ENCODE results near the gene HTR7.
"Not testable (repeated sequence)": the region's sequence is repeated elsewhere in the genome, so short reads cannot be mapped to it uniquely, and the experiment has no call there.

The HTR7 gene

DNA sequence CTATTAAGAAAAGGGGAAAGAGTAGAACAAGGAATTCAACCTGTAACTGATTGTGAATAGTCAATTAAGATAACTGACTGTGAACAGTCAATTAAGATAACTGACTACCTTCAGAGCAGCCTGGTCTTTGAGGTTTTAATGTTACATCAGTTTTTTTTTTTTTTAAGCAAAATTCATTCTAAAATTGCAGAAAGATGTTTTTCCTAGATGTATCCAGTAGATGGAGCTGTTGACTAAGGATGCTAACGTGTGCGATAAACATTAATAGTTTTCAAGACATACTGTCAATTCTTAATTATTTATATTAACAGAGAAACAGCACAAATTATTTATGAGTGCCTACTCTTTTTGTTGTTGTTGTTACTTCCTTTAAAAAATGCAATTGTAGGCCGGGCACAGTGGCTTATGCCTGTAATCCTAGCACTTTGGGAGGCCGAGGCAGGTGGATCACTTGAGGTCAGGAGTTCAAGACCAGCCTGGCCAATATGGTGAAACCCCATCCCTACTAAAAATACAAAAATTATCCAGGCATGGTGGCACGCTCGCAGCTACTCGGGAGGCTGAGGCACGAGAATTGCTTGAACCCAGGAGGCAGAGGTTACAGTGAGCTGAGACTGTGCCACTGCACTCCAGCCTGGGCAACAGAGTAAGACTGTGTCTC, 22.4 kb upstream of the HTR7 start:
- not testable (repeated sequence) for H3K9me3 ChIP-seq (replicated peaks; ENCODE audit: low read length); H3K27me3 ChIP-seq (ENCODE audit: control insufficient read depth, insufficient read depth, low read length); H3K4me3 ChIP-seq (ENCODE audit: low read length); H3K9ac ChIP-seq (ENCODE audit: low read depth, low read length); H3K4me2 ChIP-seq (ENCODE audit: low read length)
- H3K4me1 ChIP-seq (ENCODE audit: control insufficient read depth, insufficient read depth, low read length): peaks cover 15% of the 10 kb centered on the region
- H3K36me3 ChIP-seq (ENCODE audit: insufficient read depth, low read length): peaks cover 31% of the 10 kb centered on the region

- H3K4me3 ChIP-seq (ENCODE audit: low read length): no peak overlapping the region
- H3K9ac ChIP-seq (ENCODE audit: low read depth, low read length): no peak overlapping the region
- H3K4me2 ChIP-seq (ENCODE audit: low read length): no peak overlapping the region
- H3K36me3 ChIP-seq (ENCODE audit: insufficient read depth, low read length): peaks cover 31% of the 10 kb centered on the region
- peaks cover 4% of the 10 kb centered on the region for H3K4me1 ChIP-seq (ENCODE audit: control insufficient read depth, insufficient read depth, low read length)
- no peaks in the 10 kb centered on the region for H3K9me3 ChIP-seq (replicated peaks; ENCODE audit: low read length)
- H3K27me3 ChIP-seq (ENCODE audit: control insufficient read depth, insufficient read depth, low read length): no peaks in the 10 kb centered on the region
Measured at GRCh38 chr10:90879062-90879461, 21.2 kb upstream of the HTR7 start.

GRCh38 chr10:90872648-90873020, 14.8 kb upstream of the HTR7 start:
- H3K27me3 ChIP-seq (ENCODE audit: control insufficient read depth, insufficient read depth, low read length): peaks cover 2% of the 10 kb centered on the region
- peaks cover 6% of the 10 kb centered on the region for H3K4me1 ChIP-seq (ENCODE audit: control insufficient read depth, insufficient read depth, low read length)
- H3K4me3 ChIP-seq (ENCODE audit: low read length): peak overlapping the region; percentile 91
- H3K9ac ChIP-seq (ENCODE audit: low read depth, low read length): peak overlapping the region; percentile 87
- H3K36me3 ChIP-seq (ENCODE audit: insufficient read depth, low read length): peaks cover 14% of the 10 kb centered on the region
- H3K9me3 ChIP-seq (replicated peaks; ENCODE audit: low read length): no peaks in the 10 kb centered on the region
- H3K4me2 ChIP-seq (ENCODE audit: low read length): peak overlapping the region; percentile 95

DNA sequence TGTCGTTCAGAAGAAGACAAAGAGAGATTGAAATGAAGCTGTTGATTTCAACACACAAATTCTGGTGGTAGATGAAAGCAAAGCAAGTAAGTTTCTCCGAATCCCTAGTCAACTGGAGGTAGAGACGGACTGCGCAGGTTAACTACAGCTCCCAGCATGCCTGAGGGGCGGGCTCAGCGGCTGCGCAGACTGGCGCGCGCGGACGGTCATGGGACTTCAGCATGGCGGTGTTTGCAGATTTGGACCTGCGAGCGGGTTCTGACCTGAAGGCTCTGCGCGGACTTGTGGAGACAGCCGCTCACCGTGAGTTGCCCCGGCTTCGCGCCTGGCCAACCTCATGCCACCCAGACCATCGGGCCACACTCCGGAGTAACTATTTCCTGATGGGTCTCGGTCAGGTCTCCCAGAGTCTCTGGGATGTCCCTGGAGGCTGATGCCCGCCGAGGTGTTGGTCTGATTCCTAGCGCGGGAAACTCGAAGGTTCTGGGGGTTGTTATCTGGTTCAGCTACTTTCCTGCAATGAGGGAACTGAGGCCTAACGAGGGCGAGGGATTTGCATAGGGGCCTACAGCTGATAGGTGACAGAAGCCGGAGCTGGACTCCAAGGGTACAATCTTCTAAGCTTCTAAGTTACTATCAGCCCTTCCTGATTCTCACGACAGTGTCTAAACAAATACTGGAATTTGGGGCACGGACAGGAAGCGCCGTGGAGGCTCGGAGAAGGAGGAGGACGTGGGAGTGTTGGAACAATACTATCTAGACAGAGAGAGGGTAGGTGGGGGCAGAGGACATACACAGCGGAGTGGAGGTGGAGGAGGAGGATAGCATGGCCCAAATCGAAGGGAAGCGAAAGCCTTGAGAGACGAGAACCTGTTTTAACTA, 14.2 kb upstream of the HTR7 start, which contains the start of gene RPP30:
RPP30 (plus strand) TSS at position 209 of the 882 bp plus-strand sequence; CDS start at position 222, 13 bp downstream.
- Histone ChIP-seq H3K9me3 (replicated peaks; ENCODE audit: low read length) (no peaks in the 10 kb centered on the region), H3K36me3 (ENCODE audit: insufficient read depth, low read length) (peaks cover 14% of the 10 kb centered on the region), H3K4me3 (ENCODE audit: low read length) (peak within 1 kb of the TSS; percentile 91), H3K4me1 (ENCODE audit: control insufficient read depth, insufficient read depth, low read length) (peaks cover 6% of the 10 kb centered on the region), H3K9ac (ENCODE audit: low read depth, low read length) (peak within 1 kb of the TSS; percentile 87), H3K4me2 (ENCODE audit: low read length) (peak within 1 kb of the TSS; percentile 95), H3K27me3 (ENCODE audit: control insufficient read depth, insufficient read depth, low read length) (peaks cover 9% of the 10 kb centered on the region)

DNA sequence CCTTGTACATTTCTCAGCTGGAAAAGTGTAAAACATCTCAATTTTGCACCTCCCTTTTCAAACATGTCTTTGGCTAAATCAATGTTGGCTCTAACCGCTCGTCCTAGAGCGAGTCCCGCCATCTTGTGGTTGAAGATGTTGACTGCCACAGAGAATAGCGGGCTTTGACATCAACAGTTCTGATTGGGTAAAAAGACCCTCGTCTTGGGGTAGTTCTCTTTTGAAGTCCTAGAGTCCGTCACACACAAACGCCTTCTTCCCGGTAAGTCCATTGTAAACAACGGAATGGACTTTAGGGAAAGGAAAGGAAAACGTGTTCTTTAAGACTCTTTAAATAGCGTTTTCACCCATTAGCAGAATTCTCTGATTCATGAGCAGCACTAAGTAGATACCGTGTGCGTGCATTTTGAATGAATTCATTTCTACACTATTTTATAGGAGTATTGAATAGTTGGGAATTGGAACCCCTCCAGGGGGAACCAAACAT, 13.5 kb upstream of the HTR7 start:
- Histone ChIP-seq H3K4me3 (ENCODE audit: low read length) (peak overlapping the region; percentile 91), H3K9ac (ENCODE audit: low read depth, low read length) (peak overlapping the region; percentile 87), H3K36me3 (ENCODE audit: insufficient read depth, low read length) (peaks cover 9% of the 10 kb centered on the region), H3K9me3 (replicated peaks; ENCODE audit: low read length) (no peaks in the 10 kb centered on the region), H3K4me1 (ENCODE audit: control insufficient read depth, insufficient read depth, low read length) (peaks cover 6% of the 10 kb centered on the region), H3K27me3 (ENCODE audit: control insufficient read depth, insufficient read depth, low read length) (peaks cover 16% of the 10 kb centered on the region), H3K4me2 (ENCODE audit: low read length) (peak overlapping the region; percentile 95)

DNA sequence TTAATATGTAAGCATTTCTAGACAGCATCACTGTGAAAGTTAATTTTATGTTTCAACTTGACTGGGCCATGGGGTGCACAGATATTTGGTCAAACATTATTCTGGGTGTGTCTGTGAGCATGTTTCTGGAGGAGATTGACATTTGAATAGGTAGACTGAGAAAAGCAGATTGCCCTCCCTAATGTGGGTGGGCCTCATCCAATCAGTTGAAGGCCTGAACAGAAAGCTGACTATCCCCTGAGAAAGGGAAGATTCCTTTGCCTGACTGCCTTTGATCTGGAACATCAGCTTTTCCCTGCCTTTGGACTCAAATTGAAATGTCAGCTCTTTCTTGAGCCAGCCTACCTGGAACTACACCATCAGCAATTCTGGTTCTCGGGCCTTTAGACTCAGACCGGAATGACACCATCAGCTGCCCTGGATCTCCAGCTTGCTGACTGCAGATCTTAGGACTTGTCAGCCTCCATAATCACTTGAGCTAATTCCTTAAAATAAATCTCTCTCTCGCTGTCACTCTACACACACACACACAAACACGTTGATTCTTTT, 8.3 kb upstream of the HTR7 start:
- H3K27me3 ChIP-seq (ENCODE audit: control insufficient read depth, insufficient read depth, low read length): peaks cover 24% of the 10 kb centered on the region
- H3K36me3 ChIP-seq (ENCODE audit: insufficient read depth, low read length): no peaks in the 10 kb centered on the region
- H3K4me1 ChIP-seq (ENCODE audit: control insufficient read depth, insufficient read depth, low read length): no peaks in the 10 kb centered on the region

DNA sequence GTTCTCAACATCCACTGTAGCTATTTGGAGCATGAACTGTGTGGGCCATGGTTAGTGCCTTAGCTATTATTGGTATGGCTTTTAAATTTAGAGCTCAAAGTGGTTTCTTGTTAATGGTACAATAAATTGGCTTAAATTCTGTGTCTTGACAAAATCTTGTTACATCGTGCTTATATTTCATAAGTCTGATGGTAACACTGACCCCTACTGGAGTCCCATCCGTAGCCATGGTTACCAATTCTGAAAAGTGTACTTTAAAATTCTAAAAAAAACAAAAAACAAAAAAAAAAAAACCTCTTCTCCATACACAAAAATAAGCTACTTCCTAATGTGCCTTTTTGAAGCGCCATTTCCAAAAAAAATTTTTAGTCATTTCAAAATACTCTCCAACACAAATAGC, 7.6 kb upstream of the HTR7 start:
- Histone ChIP-seq H3K9ac (ENCODE audit: low read depth, low read length) (no peak overlapping the region), H3K36me3 (ENCODE audit: insufficient read depth, low read length) (no peaks in the 10 kb centered on the region), H3K27me3 (ENCODE audit: control insufficient read depth, insufficient read depth, low read length) (peaks cover 24% of the 10 kb centered on the region)

More for the DNA sequence above, 8.3 kb upstream of the HTR7 start:
- no peaks in the 10 kb centered on the region for H3K9me3 ChIP-seq (replicated peaks; ENCODE audit: low read length)
- H3K9ac ChIP-seq (ENCODE audit: low read depth, low read length): no peak overlapping the region
- no peak overlapping the region for H3K4me2 ChIP-seq (ENCODE audit: low read length)
- no peak overlapping the region for H3K4me3 ChIP-seq (ENCODE audit: low read length)

DNA sequence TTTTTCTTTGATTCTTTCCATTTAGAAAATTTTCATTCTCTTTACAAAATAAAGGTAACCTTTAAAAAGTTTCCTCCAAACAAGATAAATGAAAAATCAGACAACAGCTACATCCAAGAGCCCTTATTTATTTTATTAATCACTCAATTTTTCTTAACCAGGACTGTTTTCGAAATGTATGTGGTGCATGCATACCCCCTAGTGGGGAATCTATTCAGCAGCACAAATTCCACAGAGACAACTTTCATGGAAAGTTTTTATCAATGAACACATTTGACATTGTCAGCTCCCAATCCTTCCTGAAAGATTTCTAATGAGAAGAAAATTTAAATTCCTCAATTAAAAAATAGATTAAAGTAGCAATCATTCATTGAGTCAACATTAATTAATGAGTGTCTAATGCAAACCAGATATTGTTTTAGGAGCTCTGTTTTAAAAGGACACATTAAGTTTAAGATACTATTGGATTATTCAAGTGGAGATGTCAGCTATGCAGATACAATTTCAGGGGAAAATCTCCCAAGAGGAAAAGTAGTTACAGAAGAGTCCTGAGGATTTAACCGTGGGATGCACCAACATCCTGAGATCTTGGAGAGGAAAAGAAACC, 5.2 kb upstream of the HTR7 start:
- Histone ChIP-seq H3K9me3 (replicated peaks; ENCODE audit: low read length) (no peaks in the 10 kb centered on the region), H3K4me3 (ENCODE audit: low read length) (no peak overlapping the region), H3K9ac (ENCODE audit: low read depth, low read length) (no peak overlapping the region), H3K27me3 (ENCODE audit: control insufficient read depth, insufficient read depth, low read length) (peaks cover 24% of the 10 kb centered on the region), H3K4me1 (ENCODE audit: control insufficient read depth, insufficient read depth, low read length) (peaks cover 23% of the 10 kb centered on the region), H3K4me2 (ENCODE audit: low read length) (no peak overlapping the region), H3K36me3 (ENCODE audit: insufficient read depth, low read length) (no peaks in the 10 kb centered on the region)

More for the DNA sequence above, 7.6 kb upstream of the HTR7 start:
- Histone ChIP-seq H3K9me3 (replicated peaks; ENCODE audit: low read length) (no peaks in the 10 kb centered on the region), H3K4me2 (ENCODE audit: low read length) (no peak overlapping the region), H3K4me1 (ENCODE audit: control insufficient read depth, insufficient read depth, low read length) (no peaks in the 10 kb centered on the region), H3K4me3 (ENCODE audit: low read length) (no peak overlapping the region)

GRCh38 chr10:90860790-90861189, 3.0 kb upstream of the HTR7 start:
- H3K4me3 ChIP-seq (ENCODE audit: low read length): no peak overlapping the region
- no peaks in the 10 kb centered on the region for H3K36me3 ChIP-seq (ENCODE audit: insufficient read depth, low read length)
- H3K4me1 ChIP-seq (ENCODE audit: control insufficient read depth, insufficient read depth, low read length): peaks cover 26% of the 10 kb centered on the region
- peaks cover 6% of the 10 kb centered on the region for H3K27me3 ChIP-seq (ENCODE audit: control insufficient read depth, insufficient read depth, low read length)
- no peaks in the 10 kb centered on the region for H3K9me3 ChIP-seq (replicated peaks; ENCODE audit: low read length)
- no peak overlapping the region for H3K4me2 ChIP-seq (ENCODE audit: low read length)
- H3K9ac ChIP-seq (ENCODE audit: low read depth, low read length): no peak overlapping the region

GRCh38 chr10:90859321-90859751, 1.5 kb upstream of the HTR7 start:
- Histone ChIP-seq H3K4me3 (ENCODE audit: low read length) (peak overlapping the region; percentile 84), H3K4me2 (ENCODE audit: low read length) (peak overlapping the region; percentile 84), H3K9me3 (replicated peaks; ENCODE audit: low read length) (no peaks in the 10 kb centered on the region), H3K4me1 (ENCODE audit: control insufficient read depth, insufficient read depth, low read length) (peaks cover 34% of the 10 kb centered on the region), H3K9ac (ENCODE audit: low read depth, low read length) (peak overlapping the region; percentile 87), H3K27me3 (ENCODE audit: control insufficient read depth, insufficient read depth, low read length) (peaks cover 3% of the 10 kb centered on the region), H3K36me3 (ENCODE audit: insufficient read depth, low read length) (no peaks in the 10 kb centered on the region)

DNA sequence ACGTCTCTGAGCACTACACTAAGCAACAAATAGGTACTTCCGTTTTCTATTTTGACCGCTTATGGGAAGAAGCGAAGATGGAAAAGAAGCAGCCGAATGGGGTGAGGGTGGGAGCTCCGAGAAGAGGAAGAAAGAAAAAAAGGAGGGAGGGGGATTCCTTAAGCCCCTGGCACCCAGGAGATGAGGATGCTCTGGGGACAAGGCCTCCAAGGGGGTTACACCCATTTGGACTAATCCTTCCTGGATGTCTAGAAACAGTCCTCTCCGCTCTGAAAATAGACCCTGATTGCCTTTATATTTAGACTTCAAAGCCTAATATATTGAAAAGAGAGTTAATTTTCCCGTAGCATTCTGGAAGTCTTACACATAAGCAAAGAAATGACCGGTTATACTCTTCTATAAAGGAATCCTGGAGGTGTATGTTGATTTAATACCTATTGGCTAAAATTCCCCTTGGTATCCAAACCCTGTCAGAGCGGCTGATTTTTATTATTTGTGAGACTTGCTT, 676 bp upstream of the HTR7 start:
- H3K36me3 ChIP-seq (ENCODE audit: insufficient read depth, low read length): no peaks in the 10 kb centered on the region
- peak overlapping the region; percentile 87 for H3K9ac ChIP-seq (ENCODE audit: low read depth, low read length)
- H3K4me1 ChIP-seq (ENCODE audit: control insufficient read depth, insufficient read depth, low read length): peaks cover 34% of the 10 kb centered on the region
- H3K4me3 ChIP-seq (ENCODE audit: low read length): peak overlapping the region; percentile 84
- no peaks in the 10 kb centered on the region for H3K9me3 ChIP-seq (replicated peaks; ENCODE audit: low read length)
- no peaks in the 10 kb centered on the region for H3K27me3 ChIP-seq (ENCODE audit: control insufficient read depth, insufficient read depth, low read length)
- peak overlapping the region; percentile 84 for H3K4me2 ChIP-seq (ENCODE audit: low read length)

All from skeletal muscle satellite cell (primary cell).